Stimulated activated CD4-positive, alpha-beta T cell treated with anti-CD3 and anti-CD28 coated beads, TNF-alpha, amount 100 ng/mL, for 48 hours (primary cell): ENCODE results near the gene CAPSL.
"Not testable (repeated sequence)": the region's sequence is repeated elsewhere in the genome, so short reads cannot be mapped to it uniquely, and the experiment has no call there.

Experiments used
- DNase-seq, 3 donors: peaks; one replicate each; pipeline ENCODE4 v3.0.0-alpha.2; 2020; ENCODE audit warnings: low read depth in 3 of 3

CAPSL gene

GRCh38 chr5:35938568-35939227, at the start of gene CAPSL:
CAPSL (minus strand) TSS chr5:35938622; CDS start chr5:35921120, 17,502 bp downstream.
- no peak for DNase-seq

- no peak for DNase-seq
Observed at GRCh38 chr5:35987776-35988175, 49.4 kb upstream of the CAPSL start.

GRCh38 chr5:35979715-35980114, 41.3 kb upstream of the CAPSL start:
- no peak for DNase-seq

- not testable (repeated sequence) for DNase-seq
Observed at GRCh38 chr5:35976859-35977258, 38.4 kb upstream of the CAPSL start.

GRCh38 chr5:35974570-35974969, 36.1 kb upstream of the CAPSL start:
- no peak for DNase-seq

- DNase-seq, result no peak
Observed at GRCh38 chr5:35971878-35972210, 33.4 kb upstream of the CAPSL start.

GRCh38 chr5:35971186-35971877, 32.9 kb upstream of the CAPSL start:
- no peak for DNase-seq

- peak in 1 of 3 donors; percentile 2 for DNase-seq
Observed at GRCh38 chr5:35963381-35963843, 25.0 kb upstream of the CAPSL start.

GRCh38 chr5:35960328-35960727, 21.9 kb upstream of the CAPSL start:
- no peak for DNase-seq

GRCh38 chr5:35956429-35956828, 18.0 kb upstream of the CAPSL start:
- DNase-seq, result no peak

GRCh38 chr5:35954175-35954574, 15.8 kb upstream of the CAPSL start:
- DNase-seq, result no peak

- no peak for DNase-seq
Observed at GRCh38 chr5:35947085-35947484, 8.7 kb upstream of the CAPSL start.

- no peak for DNase-seq
Observed at GRCh38 chr5:35939639-35940038, 1.2 kb upstream of the CAPSL start.

- DNase-seq, result peak; percentile 29 to 68 (median 51)
Observed at GRCh38 chr5:35926389-35927051, 11.9 kb downstream of the CAPSL start.

GRCh38 chr5:35924950-35925722, 13.3 kb downstream of the CAPSL start:
- DNase-seq, result peak; percentile 81 to 84 (median 84)

GRCh38 chr5:35924122-35924949, 14.1 kb downstream of the CAPSL start:
- DNase-seq, result no peak

- DNase-seq, result no peak
Observed at GRCh38 chr5:35922468-35922867, 16.0 kb downstream of the CAPSL start.

GRCh38 chr5:35921930-35922329, 16.5 kb downstream of the CAPSL start:
- no peak for DNase-seq

GRCh38 chr5:35920890-35921289, 17.5 kb downstream of the CAPSL start:
- no peak for DNase-seq

- no peak for DNase-seq
Observed at GRCh38 chr5:35919191-35919590, 19.2 kb downstream of the CAPSL start.

GRCh38 chr5:35908814-35909213, 29.6 kb downstream of the CAPSL start:
- DNase-seq, result no peak
